Measurements from ENCODE around the gene MAP1LC3A.

DNA sequence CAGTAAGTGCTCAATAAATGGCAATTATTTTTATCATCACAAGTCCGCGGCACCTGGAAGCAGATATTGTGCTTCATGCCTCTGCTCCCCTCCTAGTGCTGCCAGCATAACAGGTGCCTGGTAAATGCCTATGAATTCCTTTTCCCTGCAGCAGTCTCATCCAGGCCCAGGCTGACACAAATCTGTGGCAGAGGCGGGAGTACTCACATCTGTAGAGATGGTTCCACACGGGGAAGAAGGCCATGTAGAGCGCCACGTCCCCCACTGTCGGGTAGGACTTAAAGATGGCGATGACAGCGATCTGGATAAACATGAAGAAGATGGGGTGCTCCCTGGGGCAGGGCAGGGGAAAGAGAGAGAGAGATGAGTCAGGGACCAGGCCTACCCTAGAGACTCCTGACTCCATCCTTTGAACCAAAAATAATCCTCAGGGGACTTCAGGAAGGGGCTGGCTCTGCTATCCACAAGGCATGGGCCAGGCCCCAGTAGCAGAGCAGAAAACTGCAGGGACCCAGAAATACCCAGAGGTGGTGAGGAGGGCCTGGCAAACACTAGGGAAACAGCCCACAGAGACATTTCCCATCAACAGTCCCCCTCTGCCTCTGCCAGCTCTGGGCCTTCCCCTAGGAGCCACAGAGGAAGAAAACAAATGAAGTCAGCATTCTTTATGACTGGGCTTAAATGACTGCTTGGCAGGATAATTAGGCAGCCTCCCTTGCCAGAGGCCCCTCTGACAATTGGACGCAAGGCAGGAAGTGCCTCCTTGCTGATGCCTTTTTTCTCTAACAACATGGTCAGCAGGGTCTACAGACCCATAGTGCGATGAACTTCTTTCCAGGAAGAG lies 23.0 kb downstream of the MAP1LC3A start:
- no peak for TF ChIP-seq CTCF (IDR thresholded peaks at IDR 0.05)
- no peak for TF ChIP-seq EZH2 (IDR thresholded peaks at IDR 0.05)
- no peak for TF ChIP-seq EZH2phosphoT487 (IDR thresholded peaks at IDR 0.05)

All from neural progenitor cell (in vitro differentiated cells).